ENCODE results near the gene MOGAT1. TPM values are rescaled to one million over a fixed set of nuclear protein-coding genes. Genes with fewer than 3 reads are reported as not detected.

The MOGAT1 gene
- total RNA-seq, 1 experiment from 2014 or later = not detected

- Mint-ChIP-seq H3K9me3 (ENCODE audit: unreplicated experiment) (no peaks in the 10 kb centered on the region), H3K4me3 (ENCODE audit: unreplicated experiment) (peak within 1 kb of the TSS; percentile 99), H3K36me3 (ENCODE audit: insufficient read depth, unreplicated experiment) (no peaks in the 10 kb centered on the region), H3K27ac (ENCODE audit: low read depth, unreplicated experiment) (peak within 1 kb of the TSS; percentile 99), H3K27me3 (ENCODE audit: insufficient read depth, unreplicated experiment) (no peaks in the 10 kb centered on the region), H3K4me1 (ENCODE audit: insufficient read depth, unreplicated experiment) (peaks cover 21% of the 10 kb centered on the region)
- no peak for TF ChIP-seq CTCF (IDR thresholded peaks at IDR 0.05; ENCODE audit: unreplicated experiment)
- ChIA-PET CTCF (interaction anchor here (0.9 kb wide), 1 partner anchor 28 kb away, joined by 3 read pairs; no protein-coding TSS in a partner anchor), POLR2A (interaction anchor here (0.6 to 1.5 kb wide), 20 partner anchors 10 to 1152 kb away, joined by 3 to 6 read pairs (median 3); no protein-coding TSS in a partner anchor)
- intact Hi-C loops (cut with micrococcal nuclease) = no loop called here
- BruUV-seq (replicated peaks) = no TSS peak
- peak; percentile 96 for DNase-seq (ENCODE audit: unreplicated experiment)
Measured at GRCh38 chr2:222655787-222656525, 15.5 kb upstream of the MOGAT1 start, which contains the start of gene FARSB. Gene FARSB (minus strand): TSS chr2:222656092. CDS start chr2:222656073, 19 bp downstream.

GRCh38 chr2:222656526-222657446, 14.7 kb upstream of the MOGAT1 start:
- Mint-ChIP-seq H3K4me1 (ENCODE audit: insufficient read depth, unreplicated experiment) (peaks cover 21% of the 10 kb centered on the region), H3K27me3 (ENCODE audit: insufficient read depth, unreplicated experiment) (no peaks in the 10 kb centered on the region), H3K4me3 (ENCODE audit: unreplicated experiment) (peak overlapping the region; percentile 99), H3K27ac (ENCODE audit: low read depth, unreplicated experiment) (peak overlapping the region; percentile 99), H3K36me3 (ENCODE audit: insufficient read depth, unreplicated experiment) (no peaks in the 10 kb centered on the region), H3K9me3 (ENCODE audit: unreplicated experiment) (no peaks in the 10 kb centered on the region)
- no peak for TF ChIP-seq CTCF (IDR thresholded peaks at IDR 0.05; ENCODE audit: unreplicated experiment)
- intact Hi-C loops (cut with micrococcal nuclease) = no loop called here
- ChIA-PET POLR2A (interaction anchor here (0.5 to 1.5 kb wide), 16 partner anchors 9 to 607 kb away, joined by 3 to 6 read pairs (median 3); no protein-coding TSS in a partner anchor), CTCF (no interaction called here)
- DNase-seq (ENCODE audit: unreplicated experiment) = peak; percentile 15
- TSS peak; percentile 80 for BruUV-seq (replicated peaks)

GRCh38 chr2:222663479-222663878, 8.0 kb upstream of the MOGAT1 start:
- ChIA-PET CTCF (interaction anchor here (1.2 to 1.8 kb wide), 2 partner anchors 27 to 276 kb away, joined by 3 to 4 read pairs; no protein-coding TSS in a partner anchor), POLR2A (interaction anchor here (1.7 kb wide), 1 partner anchor 15 kb away, joined by 3 read pairs; no protein-coding TSS in a partner anchor)
- H3K27me3 Mint-ChIP-seq (ENCODE audit: insufficient read depth, unreplicated experiment) = no peaks in the 10 kb centered on the region

More at GRCh38 chr2:222663479-222663878, 8.0 kb upstream of the MOGAT1 start:
- TF ChIP-seq CTCF (IDR thresholded peaks at IDR 0.05; ENCODE audit: unreplicated experiment) = no peak
- Mint-ChIP-seq H3K9me3 (ENCODE audit: unreplicated experiment) (no peaks in the 10 kb centered on the region), H3K36me3 (ENCODE audit: insufficient read depth, unreplicated experiment) (no peaks in the 10 kb centered on the region), H3K27ac (ENCODE audit: low read depth, unreplicated experiment) (no peak overlapping the region), H3K4me3 (ENCODE audit: unreplicated experiment) (no peak overlapping the region), H3K4me1 (ENCODE audit: insufficient read depth, unreplicated experiment) (no peaks in the 10 kb centered on the region)
- no TSS peak for BruUV-seq (replicated peaks)
- intact Hi-C loops (cut with micrococcal nuclease) = no loop called here
- no peak for DNase-seq (ENCODE audit: unreplicated experiment)
